D721Med (cell line): ENCODE measurements around the gene FLNB.
"Not testable (repeated sequence)": the region's sequence is repeated elsewhere in the genome, so short reads cannot be mapped to it uniquely, and the experiment has no call there.

Source experiments
- DNase-seq: peaks from one replicate; pipeline ENCODE4 v3.0.0; 2011; ENCODE audit warnings: low spot score; ENCODE audit not compliant: insufficient read length
- FAIRE-seq: peaks from 2 replicates; lab custom pipeline; 2011; peaks lifted over from hg19 to GRCh38; lab: Jason Lieb, UNC
- TF ChIP-seq, protein P1 (sequence below): IDR thresholded peaks from 2 replicates; pipeline ENCODE4 v1.5.1; 2012; ENCODE audit warnings: mild to moderate bottlenecking, control low read depth; ENCODE audit not compliant: insufficient read depth; ENCODE audit errors: missing control alignments

The FLNB gene

DNA sequence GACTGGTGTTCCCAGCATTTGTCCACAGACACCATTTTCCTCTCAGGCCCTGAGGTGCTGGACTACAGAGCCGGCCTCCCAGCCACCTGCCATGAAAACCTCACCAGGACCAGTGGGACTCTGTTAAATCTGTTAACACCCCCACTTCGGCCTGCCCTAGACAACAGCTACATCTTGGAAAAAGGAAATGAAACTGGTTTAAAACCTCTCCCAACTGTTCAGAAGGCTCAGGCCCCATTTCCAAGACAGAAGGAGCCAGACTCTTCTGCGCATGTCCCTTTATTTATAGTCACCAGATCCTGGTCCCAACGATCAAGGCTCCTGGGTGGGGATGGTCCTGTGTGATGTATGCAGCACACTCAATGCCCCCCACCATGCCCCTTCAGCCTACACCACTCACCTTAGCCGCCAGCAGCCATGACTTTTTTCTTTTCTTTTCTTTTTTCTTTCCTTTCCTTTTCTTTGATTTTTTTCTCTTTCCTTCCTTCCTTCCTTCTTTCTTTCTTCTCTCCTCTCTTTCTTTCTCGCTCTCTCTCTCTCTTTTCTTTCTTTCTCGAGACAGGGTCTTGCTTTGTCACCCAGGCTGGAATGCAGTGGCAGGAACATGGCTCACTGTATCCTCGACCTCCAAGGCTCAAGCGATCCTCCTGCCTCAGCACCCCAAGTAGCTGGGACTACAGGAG lies 25.5 kb upstream of the FLNB start:
- TF ChIP-seq, protein P1, sequence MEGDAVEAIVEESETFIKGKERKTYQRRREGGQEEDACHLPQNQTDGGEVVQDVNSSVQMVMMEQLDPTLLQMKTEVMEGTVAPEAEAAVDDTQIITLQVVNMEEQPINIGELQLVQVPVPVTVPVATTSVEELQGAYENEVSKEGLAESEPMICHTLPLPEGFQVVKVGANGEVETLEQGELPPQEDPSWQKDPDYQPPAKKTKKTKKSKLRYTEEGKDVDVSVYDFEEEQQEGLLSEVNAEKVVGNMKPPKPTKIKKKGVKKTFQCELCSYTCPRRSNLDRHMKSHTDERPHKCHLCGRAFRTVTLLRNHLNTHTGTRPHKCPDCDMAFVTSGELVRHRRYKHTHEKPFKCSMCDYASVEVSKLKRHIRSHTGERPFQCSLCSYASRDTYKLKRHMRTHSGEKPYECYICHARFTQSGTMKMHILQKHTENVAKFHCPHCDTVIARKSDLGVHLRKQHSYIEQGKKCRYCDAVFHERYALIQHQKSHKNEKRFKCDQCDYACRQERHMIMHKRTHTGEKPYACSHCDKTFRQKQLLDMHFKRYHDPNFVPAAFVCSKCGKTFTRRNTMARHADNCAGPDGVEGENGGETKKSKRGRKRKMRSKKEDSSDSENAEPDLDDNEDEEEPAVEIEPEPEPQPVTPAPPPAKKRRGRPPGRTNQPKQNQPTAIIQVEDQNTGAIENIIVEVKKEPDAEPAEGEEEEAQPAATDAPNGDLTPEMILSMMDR: no peak
- no peak for DNase-seq
- no peak for FAIRE-seq

DNA sequence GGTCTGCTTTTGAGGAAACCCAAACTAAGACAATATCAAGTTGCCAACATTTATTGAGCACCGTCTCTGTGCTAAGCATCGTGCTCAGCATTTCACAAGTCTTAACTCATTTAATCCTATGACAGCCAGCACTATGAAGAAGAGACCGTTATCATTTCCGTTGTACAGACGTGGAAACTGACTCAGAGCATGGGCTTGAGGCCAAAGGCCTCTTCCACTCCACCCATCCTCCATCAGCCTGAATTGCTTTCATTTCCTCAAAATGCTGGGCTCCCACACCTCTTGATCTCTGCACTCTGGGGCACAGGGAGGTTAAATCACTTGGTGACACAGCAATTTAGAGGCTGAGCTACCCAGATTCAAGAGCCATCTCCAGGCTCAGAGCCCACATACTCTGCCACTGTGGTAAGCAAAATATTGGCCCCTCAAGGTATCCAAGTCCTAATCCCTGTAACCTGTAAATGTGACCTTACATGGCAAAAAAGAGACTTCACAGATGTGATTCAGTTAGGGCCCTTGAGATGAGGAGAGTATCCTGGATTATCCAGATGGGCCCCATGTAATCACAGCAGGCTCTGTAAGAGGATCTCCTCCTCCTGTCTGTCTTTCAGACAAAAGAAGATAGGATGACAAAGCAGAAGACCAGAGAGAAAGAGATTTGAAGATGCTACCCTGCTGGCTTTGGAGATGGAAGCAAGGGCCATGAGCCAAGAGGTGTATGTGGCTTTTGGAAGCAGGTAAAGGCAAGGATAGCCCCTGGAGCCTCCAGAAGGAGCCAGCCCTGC lies 24.3 kb upstream of the FLNB start:
- no peak for DNase-seq
- FAIRE-seq: no peak
- TF ChIP-seq, protein P1: no peak

DNA sequence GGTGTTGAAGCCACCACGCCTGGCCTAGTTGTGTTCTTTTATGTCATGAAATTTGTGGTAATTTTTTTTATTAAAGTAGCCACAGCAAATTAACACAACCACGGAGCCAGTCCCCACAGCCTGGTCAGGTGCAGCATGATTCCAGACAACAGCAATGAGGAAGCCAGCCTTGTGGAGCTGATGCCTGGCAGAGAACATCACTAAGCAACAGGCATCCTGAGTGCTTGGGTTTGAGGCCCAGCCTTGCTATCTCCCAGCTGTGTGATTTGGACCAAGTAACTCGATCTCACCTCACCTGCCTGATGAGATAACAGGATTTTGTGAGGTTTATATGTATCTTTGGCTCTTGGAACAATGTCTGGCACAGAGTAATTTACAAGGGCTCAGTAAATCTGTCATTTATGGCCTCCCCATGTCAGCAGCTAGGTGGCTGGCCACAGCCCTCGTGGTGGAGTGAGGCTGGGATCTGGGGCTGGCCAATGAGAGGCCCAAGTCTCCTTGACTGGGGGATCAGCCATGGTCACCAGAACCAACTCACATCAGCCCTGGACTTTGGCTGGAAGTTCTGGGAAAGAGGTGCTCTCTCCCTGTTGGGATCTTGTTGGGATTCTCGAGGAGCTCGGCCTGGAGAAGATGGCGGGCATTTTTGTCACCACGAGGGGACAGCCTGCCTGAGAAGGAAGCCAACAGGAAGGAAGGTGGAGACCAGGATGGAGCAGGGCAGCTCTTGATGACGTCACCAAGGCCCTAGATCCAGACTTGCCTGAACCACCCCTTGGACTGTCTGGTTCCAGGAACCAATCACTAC lies 22.8 kb upstream of the FLNB start:
- no peak for DNase-seq
- FAIRE-seq: no peak
- TF ChIP-seq, protein P1: no peak

DNA sequence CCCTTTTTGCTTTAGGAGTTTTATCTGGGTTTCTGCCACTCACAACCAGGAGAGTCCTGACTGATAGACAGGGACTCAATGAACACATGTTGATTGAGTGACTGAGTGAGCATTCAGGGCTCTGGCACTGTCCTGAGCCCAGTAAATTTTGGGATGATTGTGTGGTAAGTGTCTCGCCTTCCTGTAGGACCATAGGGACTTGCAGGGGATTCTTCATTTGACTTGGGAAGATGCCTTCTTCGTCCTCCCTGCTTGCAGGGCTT lies 22.3 kb upstream of the FLNB start:
- TF ChIP-seq, protein P1: no peak
- no peak for FAIRE-seq

DNA sequence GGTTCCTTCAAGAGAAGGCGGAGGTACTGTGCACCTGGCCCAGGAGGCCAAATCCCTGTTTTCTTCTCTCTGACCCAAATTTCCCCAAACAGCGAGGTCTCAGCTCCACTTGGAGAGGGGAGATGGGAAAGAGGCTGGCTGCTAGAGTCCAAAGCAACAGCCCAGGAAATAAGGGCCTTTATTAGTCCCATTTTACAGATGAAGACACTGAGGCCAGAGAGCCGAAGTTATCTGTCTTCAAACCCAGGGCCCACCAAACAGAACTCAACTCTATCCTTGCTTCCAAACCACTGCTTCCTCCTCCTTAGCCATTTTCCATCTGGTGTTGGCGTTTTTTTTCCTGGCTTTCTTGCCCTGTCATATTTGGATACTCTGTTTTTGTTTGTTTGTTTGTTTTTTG lies 22.0 kb upstream of the FLNB start:
- TF ChIP-seq, protein P1: no peak
- no peak for DNase-seq
- no peak for FAIRE-seq

More for the DNA sequence above, 22.3 kb upstream of the FLNB start:
- no peak for DNase-seq

DNA sequence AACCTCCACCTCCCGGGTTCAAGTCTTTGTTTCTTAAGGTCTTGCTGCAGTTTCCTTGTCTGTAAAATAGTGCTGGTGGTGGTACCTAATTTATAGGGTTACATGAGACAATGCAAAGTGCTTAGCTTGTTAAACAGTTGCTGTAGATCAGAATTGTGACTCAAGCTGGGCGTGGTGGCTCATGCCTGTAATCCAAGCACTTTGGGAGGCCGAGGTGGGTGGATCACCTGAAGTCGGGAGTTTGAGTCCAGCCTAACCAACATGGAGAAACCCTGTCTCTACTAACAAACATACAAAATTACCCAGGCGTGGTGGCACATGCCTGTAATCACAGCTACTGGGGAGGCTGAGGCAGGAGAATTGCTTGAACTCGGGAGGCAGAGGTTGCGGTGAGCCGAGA lies 19.0 kb upstream of the FLNB start:
- DNase-seq, FAIRE-seq: not testable (repeated sequence)

DNA sequence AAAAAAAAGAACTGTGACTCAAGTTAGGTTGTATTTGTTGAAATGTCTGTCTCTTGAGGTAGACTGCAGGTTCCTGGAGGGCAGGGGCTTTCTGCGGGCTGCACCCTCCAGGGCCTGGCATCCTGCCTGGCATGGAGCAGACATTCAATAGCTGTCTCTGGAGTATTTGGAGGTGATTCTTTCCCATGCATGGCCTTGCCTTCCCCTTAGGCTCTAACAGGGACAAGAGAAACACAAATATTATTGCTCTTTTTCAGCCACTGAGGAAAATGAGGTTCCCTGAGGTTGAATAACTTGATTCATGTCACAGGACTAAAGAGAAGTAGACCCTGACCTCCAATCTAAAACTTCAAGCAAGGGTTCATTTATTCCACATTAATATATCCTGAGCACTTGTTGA lies 18.6 kb upstream of the FLNB start:
- no peak for FAIRE-seq
- no peak for DNase-seq
- TF ChIP-seq, protein P1: no peak
